T-helper 2 cell (primary cell): ENCODE data around the gene CDC42EP5.
"Not testable (repeated sequence)": the region's sequence is repeated elsewhere in the genome, so short reads cannot be mapped to it uniquely, and the experiment has no call there.

Source experiments
- DNase-seq, 5 experiments: peaks; one replicate each; pipeline versions ENCODE4 v3.0.0 to v3.0.0-alpha.2; 2012 to 2022

CDC42EP5 gene

GRCh38 chr19:54448040-54448773 is 24.9 kb downstream of the CDC42EP5 start:
- DNase-seq = peak in 1 of 5 experiments; percentile 42

DNA sequence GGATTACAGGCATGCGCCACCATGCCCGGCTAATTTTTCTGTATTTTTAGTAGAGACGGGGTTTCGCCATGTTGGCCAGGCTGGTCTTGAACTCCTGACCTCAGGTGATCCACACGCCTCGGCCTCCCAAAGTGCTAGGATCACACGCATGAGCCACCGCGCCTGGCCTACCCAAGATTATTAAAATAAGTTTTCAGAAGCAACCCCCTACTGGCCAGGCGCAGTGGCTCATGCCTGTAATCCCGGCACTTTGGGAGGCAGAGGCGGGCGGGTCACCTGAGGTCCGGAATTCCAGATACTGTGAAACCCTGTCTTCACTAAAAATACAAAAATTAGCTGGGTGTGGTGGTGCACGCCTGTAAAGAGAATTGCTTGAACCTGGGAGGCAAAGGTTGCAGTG is 26.7 kb downstream of the CDC42EP5 start:
- not testable (repeated sequence) for DNase-seq

DNA sequence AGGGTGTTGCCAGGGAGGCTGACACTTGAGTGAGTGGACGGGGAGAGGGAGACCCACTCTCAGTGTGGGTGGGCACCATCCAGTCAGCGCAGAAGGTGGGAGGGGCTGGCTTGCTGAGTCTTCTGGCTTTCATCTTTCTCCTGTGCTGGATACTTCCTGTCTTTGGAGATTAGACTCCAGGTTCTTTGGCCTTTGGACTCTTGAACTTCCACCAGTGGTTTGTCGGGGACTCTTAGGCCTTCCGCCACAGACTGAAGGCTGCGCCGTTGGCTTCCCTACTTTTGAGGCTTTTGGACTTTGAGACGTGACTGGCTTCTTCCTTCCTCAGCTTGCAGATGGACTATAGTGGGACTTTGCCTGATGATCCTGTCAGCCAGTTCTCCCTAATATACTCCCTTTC is 28.4 kb downstream of the CDC42EP5 start:
- DNase-seq = no peak

DNA sequence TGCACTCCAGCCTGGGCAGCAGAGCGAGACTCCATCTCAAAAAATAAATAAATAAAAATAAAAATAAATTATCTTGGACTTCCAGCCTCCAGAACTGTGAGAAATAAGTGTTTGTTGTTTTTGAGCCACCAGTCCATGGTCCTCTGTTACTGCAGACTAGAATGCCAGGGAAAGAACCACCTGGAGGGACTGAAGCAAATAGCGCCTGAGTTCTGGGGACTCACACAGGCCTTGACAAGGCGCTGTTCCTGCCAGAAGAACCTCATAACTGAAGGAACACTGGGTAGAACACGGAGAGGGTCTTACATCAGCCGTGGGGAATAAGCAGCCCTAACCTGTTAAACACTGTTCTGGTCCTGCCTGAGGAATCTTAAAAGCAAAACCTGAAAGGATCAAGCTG is 32.5 kb downstream of the CDC42EP5 start:
- no peak for DNase-seq

DNA sequence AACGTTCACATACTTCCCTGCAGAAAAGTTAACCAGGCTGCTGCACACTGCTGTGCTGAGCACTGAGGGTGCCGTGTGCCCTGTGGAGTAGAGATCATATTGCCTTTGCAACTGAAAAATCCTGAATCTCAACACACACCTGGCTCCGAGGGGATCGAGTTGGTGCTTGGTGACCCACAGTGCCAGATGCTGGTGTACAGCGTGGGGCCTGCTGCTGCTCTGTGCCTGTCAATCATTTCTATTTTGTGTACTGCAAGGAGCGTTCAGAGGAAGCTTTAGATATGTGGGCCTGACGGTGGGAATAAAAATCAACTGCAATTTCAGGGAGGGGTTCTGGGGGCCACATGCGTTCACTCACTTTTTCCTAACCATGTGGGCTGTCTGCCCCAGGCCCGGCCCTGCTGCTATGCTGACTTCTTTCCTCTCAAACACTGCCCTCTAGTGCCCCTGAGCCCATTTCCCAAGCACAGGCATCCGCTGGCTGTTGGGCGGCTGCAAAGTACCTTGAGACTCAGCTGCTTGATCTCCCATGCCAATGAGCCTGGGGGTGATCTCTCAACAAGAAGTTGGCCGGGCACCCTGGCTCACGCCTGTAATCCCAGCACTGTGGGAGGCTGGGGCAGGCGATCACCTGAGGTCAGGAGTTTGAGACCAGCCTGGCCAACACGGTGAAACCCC is 33.8 kb downstream of the CDC42EP5 start:
- peak in 1 of 5 experiments; percentile 33 for DNase-seq

DNA sequence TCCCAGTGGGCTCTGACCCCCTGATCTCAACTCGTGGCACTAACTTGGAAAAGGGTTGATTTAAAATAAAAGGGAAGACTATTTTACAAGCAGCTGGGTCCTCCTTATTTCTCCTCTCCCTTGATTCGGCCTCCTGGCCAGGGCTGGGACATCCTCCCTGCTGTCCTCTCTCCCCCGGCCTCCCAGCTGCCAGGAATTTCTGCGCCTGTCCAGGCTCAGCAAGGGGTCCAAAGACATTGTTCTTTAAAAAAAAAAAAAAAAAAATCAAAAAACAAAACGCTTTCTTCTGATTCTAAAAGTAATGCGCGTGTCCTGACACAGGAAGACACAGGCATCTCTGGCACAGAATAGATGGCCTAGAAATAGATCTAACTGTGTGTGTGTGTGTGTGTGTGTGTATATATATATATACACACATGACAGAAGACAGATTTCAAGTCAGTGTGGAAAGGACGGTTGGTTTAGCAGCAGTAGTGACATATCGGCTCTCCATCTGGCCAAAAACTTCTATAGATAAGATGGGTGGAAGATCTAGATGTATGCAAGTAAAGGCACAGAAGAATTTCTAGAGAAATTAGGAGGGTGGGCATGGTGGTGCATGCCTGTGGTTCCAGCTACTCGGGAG is 36.4 kb downstream of the CDC42EP5 start:
- no peak for DNase-seq

DNA sequence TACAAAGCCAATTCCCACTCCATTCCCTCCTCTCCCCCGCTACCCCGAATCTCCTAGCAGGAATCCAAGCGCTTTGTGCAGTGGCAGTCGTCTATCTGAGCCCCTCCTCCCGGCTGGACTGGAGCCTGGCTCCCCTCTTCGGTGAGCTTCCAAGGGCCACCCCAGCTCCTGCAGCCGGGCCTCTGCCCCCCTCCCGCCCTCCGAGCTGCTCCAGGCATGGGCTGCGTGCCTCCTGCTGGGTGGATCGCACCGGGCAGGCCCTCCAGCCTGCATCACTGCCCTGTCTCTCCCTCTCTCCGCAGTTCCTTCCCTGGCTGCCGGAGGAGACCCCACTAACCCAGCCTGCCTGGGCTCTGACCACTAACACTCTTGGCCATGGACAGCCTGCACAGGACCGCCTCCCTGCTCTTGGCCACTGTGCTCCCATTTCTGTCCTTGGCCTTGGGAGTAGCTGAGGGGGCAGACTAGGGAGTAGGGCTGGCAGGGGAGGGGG is 37.0 kb downstream of the CDC42EP5 start:
- DNase-seq = no peak

DNA sequence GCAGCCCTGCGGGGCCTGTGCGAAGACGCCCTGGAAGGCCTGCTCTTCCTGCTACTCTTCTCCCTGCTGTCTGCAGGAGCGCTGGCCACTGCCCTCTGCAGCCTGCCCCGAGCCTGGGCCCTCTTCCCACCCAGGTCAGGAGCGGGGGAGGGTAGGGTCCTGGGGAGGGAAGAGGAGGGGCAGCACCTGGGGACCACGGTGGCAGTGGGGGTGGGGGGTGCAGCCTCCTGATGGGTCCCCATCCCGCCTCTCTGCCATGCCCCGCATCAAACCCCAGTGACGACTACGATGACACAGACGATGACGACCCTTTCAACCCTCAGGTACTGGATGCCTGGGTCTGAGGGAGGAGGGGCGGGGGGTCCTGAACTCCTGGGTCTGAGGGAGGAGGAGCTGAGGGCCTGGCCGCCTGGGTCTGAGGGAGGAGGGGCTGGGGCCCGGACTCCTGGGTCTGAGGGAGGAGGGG is 37.5 kb downstream of the CDC42EP5 start:
- DNase-seq = no peak

DNA sequence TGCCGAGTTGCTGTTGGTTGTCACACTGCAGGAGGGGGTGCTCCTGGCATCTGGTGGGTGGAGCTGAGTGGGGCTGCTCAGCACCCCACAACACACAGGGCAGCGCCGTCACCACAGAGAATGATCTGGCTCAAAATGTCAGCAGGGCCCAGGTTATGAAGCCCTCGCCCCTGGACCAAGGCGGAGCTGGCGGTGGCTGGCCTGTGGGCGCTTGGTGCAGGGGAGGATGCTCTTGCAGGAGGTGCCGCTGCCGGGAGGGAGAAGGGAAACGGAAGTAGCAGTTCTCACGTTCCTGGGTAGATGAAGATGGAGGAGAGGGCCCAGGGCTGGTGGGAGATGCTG is 38.3 kb downstream of the CDC42EP5 start:
- no peak for DNase-seq

- DNase-seq = no peak
These were observed 38.8 kb downstream of the CDC42EP5 start for GRCh38 chr19:54434112-54434872.

DNA sequence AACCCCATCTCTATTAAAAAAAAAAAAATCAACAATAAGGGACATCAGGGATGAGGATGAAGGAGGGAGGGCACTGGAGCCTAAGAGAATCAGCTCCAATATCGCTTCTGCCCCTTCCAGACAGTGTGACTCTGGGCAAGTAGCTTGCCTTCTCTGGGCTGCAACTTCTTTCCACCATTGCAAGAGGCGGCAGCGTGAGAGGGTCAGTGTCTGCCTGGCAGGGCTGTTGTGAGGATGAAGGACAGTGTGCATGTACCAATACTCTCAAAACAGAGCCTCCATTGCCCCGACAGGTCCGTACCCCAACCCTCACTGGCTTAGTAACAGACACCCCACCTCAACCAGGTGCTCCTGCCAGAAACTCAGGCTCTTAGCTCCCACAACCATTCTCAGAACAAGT is 39.4 kb downstream of the CDC42EP5 start:
- no peak for DNase-seq

GRCh38 chr19:54432144-54432738 is 40.9 kb downstream of the CDC42EP5 start:
- DNase-seq = no peak

GRCh38 chr19:54431255-54431838 is 41.7 kb downstream of the CDC42EP5 start:
- DNase-seq = no peak

- peak in 2 of 5 experiments; percentile 35 to 43 for DNase-seq
These were observed 42.5 kb downstream of the CDC42EP5 start for GRCh38 chr19:54430306-54431254.

DNA sequence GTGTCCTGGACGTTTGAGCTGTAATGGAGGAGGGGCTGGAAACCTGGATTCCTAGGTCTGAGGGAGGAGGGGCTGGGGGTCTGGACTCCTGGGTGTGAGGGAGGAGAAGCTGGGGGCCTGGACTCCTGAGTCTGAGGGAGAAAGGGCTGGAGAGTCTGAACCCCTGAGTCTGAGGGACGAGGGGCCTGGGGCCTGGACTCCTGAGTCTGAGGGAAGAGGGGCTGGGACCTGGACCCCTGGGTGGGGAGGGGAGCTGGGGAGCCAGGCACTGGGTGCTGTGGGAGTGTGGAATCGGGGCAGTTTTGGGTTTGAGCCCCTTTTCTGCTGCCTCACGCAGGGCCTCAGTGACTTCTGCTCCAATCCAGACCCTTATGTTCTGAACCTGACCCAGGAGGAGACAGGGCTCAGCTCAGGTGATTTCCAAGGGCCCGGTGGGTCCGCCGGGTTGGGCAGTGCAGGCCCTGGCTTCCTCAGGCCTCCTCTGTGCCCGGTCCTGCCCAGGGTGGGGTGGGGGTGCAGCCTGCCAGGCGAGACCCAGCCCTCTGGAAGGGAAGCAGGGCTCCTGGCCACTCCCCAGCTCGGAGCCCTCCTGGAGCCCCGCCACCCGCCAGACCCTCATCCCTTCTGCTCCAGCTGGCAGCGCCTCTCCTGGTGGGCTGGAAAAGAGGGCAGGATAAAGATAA is 43.4 kb downstream of the CDC42EP5 start:
- DNase-seq = no peak

- no peak for DNase-seq
These were observed 44.0 kb downstream of the CDC42EP5 start for GRCh38 chr19:54429176-54429495.

DNA sequence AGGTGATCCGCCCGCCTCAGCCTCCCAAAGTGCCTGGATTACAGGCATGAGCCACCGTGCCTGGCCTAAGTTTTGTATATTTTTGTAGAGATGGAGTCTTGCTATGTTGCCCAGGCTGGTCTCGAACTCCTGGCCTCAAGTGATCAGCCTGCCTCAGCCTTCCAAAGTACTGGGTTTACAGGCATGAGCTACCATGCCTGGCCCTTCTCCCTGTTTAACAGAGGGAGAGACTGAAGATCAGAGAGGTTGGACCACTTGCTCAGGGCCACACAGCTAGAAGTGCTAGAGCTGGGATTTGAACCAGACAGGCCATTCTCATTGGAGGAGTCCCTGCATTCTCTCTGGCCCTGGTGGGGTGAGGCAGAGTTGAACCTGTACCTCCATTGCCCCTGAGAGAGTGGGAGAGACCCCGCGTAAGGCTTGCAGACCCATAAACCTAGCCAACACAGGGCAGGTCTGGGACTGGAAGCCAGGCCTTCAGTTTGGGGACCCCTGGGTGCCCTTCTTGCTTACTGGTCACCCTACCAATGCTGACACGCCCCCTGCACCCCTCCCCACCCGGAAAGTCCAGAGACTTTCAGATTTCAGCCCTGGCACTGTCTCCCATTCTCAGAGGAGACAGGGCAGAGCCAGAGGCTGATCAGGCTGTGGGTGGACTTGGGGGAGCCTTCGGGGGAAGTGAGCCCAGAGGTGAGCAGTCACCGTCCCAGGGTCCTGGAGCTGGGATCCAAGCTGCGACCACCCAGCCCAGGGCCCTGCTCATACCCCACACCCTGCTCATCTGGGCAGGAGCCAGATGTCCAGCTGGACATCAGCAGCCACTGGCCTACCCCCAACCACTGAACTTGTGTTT is 44.5 kb downstream of the CDC42EP5 start:
- DNase-seq = no peak

GRCh38 chr19:54427586-54427985 is 45.5 kb downstream of the CDC42EP5 start:
- no peak for DNase-seq

DNA sequence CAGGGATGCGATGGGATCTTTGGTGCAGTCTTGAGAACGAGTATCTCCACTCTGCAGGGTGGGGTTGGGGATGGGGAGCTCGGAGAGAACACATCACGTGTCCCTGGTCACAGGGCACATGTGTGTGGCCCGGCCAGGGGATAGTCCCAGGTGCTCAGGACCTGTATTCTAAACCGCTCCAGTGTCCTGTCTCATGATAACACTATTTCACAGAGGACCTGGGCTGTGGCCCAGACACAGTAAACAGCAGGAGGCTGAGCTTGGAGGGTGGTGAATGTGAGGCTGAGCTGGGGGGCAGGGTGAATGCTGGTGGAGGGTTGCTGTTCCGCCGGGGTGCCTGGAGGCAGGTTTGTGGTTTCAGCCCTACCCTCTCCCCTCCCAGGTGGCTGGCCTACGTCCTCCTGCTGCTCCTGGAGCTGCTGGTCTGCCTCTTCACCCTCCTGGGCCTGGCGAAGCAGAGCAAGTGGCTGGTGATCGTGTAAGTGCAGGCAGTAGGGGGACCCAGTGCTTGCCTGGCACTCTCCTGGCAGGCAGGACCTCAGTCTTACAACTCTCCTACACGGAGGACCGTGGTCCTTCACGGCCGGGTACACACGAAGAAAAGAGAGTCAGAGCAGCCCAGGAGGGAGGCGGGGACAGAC is 46.7 kb downstream of the CDC42EP5 start:
- DNase-seq = no peak
